OCI-LY3 (cell line): ENCODE measurements around the gene ARVCF.

ENCODE experiments used
- EZH2phosphoT487 ChIP-seq: fragments of 200-600 bp; shearing (Covaris generic); IDR thresholded peaks from 2 replicates; pipeline ENCODE4 v1.6.1; 2018; ENCODE audit warnings: antibody characterized with exemption, mixed run types, low read depth
- TF ChIP-seq, protein P1 (sequence below): fragments of 200-600, 300-600 bp; sonication (generic); IDR thresholded peaks from 2 replicates; pipeline ENCODE4 v1.5.1; 2014; ENCODE audit warnings: antibody characterized with exemption, low read length, low read depth

DNA sequence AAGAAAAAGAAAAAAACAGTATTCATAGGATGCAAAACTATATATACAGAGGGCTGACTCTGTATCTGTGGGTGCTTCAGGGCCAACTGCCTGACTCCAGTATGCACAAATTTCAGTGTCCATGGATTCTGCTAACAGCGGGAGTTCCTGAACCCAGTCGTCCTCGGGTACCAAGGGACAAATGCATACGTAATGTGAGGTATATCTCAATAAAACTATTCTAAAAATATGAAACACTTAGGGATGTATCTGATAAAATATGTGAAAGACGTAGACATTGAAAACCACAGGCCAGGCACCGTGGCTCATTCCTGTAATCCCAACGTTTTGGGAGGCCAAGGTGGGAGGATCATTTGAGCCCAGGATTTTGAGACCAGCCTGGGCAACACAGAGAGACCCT is 88.9 kb downstream of the ARVCF start:
- TF ChIP-seq, protein P1, sequence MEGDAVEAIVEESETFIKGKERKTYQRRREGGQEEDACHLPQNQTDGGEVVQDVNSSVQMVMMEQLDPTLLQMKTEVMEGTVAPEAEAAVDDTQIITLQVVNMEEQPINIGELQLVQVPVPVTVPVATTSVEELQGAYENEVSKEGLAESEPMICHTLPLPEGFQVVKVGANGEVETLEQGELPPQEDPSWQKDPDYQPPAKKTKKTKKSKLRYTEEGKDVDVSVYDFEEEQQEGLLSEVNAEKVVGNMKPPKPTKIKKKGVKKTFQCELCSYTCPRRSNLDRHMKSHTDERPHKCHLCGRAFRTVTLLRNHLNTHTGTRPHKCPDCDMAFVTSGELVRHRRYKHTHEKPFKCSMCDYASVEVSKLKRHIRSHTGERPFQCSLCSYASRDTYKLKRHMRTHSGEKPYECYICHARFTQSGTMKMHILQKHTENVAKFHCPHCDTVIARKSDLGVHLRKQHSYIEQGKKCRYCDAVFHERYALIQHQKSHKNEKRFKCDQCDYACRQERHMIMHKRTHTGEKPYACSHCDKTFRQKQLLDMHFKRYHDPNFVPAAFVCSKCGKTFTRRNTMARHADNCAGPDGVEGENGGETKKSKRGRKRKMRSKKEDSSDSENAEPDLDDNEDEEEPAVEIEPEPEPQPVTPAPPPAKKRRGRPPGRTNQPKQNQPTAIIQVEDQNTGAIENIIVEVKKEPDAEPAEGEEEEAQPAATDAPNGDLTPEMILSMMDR: no peak
- no peak for TF ChIP-seq EZH2phosphoT487
